ENCODE results near the gene DNAAF1.
"Not testable (repeated sequence)": the region's sequence is repeated elsewhere in the genome, so short reads cannot be mapped to it uniquely, and the experiment has no call there.

DNAAF1 gene

GRCh38 chr16:84186685-84187437 lies 41.8 kb downstream of the DNAAF1 start, which contains the start of gene TAF1C:
Gene TAF1C (minus strand): TSS chr16:84187057. CDS start chr16:84184988, 2,069 bp downstream.
- DNase-seq, result peak; percentile 74 to 85

GRCh38 chr16:84190731-84191388 lies 45.8 kb downstream of the DNAAF1 start, which contains the start of gene ADAD2:
Gene ADAD2 (plus strand): TSS chr16:84191157. CDS start chr16:84191231, 74 bp downstream.
- DNase-seq, result no peak

- no peak for DNase-seq
Measured at GRCh38 chr16:84191466-84191865, 46.4 kb downstream of the DNAAF1 start.

- no peak for DNase-seq
Measured at GRCh38 chr16:84193480-84193879, 48.4 kb downstream of the DNAAF1 start.

GRCh38 chr16:84194018-84194417 lies 48.9 kb downstream of the DNAAF1 start:
- no peak for DNase-seq

- DNase-seq, result no peak
Measured at GRCh38 chr16:84194470-84195200, 49.5 kb downstream of the DNAAF1 start.

GRCh38 chr16:84195201-84196093 lies 50.3 kb downstream of the DNAAF1 start:
- no peak for DNase-seq

- no peak for DNase-seq
Measured at GRCh38 chr16:84196101-84196500, 51.0 kb downstream of the DNAAF1 start.

- no peak for DNase-seq
Measured at GRCh38 chr16:84196727-84197394, 51.8 kb downstream of the DNAAF1 start.

GRCh38 chr16:84197466-84198128 lies 52.5 kb downstream of the DNAAF1 start:
- DNase-seq, result no peak

- no peak for DNase-seq
Measured at GRCh38 chr16:84198401-84198800, 53.3 kb downstream of the DNAAF1 start.

GRCh38 chr16:84199097-84199496 lies 54.0 kb downstream of the DNAAF1 start:
- DNase-seq, result no peak

GRCh38 chr16:84199861-84200260 lies 54.8 kb downstream of the DNAAF1 start:
- peak in 1 of 2 donors; percentile 27 for DNase-seq

GRCh38 chr16:84204551-84204950 lies 59.4 kb downstream of the DNAAF1 start:
- not testable (repeated sequence) for DNase-seq

GRCh38 chr16:84205123-84205522 lies 60.0 kb downstream of the DNAAF1 start:
- not testable (repeated sequence) for DNase-seq

- DNase-seq, result no peak
Measured at GRCh38 chr16:84205976-84206691, 61.0 kb downstream of the DNAAF1 start.

- no peak for DNase-seq
Measured at GRCh38 chr16:84207251-84207650, 62.1 kb downstream of the DNAAF1 start.

- no peak for DNase-seq
Measured at GRCh38 chr16:84207879-84208278, 62.8 kb downstream of the DNAAF1 start.

GRCh38 chr16:84209989-84210388 lies 64.9 kb downstream of the DNAAF1 start:
- no peak for DNase-seq

GRCh38 chr16:84212154-84212553 lies 67.0 kb downstream of the DNAAF1 start:
- DNase-seq, result no peak

- no peak for DNase-seq
Measured at GRCh38 chr16:84212631-84213030, 67.5 kb downstream of the DNAAF1 start.
